GM18511 (cell line): Measurements from ENCODE around the gene IDH2.
A peak's percentile ranks its signal among the peaks of the same experiment; 100 is the strongest.

Source experiments
- ATAC-seq: cut with Tn5 transposase; IDR thresholded peaks from one replicate; pipeline ENCODE4 v1.9.1; 2021; ENCODE audit warnings: mild to moderate bottlenecking, moderate library complexity; ENCODE audit not compliant: unreplicated experiment

Gene IDH2

DNA sequence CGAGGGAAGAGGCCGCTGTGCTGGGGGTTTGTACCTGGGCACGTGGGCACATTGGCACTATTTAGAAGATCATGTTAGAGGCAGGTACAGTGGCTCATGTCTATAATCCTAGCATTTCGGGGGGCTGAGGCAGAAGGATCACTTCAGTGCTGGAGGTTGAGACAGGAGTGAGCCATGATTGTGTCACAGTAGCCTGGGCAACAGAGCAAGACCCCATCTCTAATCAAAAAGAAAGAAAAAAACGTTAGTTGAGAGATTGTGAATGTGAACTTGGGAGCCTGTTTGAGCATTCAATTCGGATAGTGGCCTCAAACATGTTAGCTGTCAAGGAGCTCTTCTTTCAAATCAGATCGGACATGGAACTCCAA lies 36.6 kb downstream of the IDH2 start:
- ATAC-seq = no peak

DNA sequence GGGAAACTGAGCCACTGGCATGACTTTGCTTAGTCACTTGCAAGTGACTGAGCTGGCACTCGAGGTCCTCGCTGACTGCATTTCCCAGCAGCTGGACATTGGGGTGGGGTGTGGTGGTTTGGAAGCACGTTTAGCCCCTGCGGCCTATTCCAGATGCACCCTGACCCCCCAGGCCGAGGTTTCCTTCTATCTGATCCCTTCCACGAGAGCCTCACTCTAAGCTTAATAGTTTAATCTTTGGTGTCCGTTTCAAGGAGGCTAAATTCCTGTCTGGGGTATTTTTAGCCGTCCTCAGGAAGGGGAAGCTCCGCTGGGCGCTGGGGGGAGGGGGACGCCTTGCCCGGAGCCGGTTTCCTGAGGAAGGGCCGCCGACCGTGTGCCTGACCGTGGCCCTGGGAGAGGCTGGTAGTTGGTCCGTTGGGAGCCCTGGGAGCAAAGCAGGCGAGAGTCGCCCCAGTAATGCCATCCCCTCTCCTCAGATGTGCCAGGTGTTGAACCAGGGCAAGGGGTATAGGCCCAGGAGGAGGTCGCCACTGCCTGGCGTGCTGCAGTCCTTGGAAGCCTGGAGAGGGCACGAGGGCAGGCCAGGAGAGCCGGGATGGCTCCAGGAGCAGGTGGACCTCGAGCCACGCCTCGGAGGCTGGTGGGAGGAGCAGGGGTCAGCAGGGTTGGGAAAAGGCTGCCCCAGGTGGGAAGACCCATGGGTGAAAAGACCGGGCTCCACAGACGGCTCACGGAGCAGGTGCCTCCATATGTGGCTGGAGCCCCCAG lies 37.2 kb downstream of the IDH2 start:
- ATAC-seq = no peak

DNA sequence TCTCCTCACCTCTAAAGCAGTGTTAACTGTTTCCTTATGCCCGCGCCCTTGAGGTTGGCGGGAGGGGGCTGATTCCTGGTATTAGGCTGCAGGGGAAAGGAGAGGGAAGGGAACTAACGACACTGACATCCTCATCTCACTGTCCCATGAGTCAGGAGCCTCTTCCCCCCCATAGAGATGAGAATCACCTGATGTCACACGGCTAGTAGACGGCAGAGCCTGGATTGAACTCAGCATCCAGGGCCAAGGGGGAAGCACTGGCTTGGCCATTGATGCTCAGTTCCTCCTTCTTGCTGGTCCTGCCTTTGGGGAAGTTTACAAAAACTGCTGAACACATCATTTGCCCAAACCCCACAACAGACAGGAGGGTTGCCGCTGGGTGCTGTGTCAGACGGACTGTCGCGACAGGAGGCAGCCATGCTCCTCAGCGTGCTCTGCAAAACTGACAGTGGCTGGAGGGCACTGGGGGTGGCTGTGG lies 38.5 kb downstream of the IDH2 start:
- ATAC-seq = no peak

DNA sequence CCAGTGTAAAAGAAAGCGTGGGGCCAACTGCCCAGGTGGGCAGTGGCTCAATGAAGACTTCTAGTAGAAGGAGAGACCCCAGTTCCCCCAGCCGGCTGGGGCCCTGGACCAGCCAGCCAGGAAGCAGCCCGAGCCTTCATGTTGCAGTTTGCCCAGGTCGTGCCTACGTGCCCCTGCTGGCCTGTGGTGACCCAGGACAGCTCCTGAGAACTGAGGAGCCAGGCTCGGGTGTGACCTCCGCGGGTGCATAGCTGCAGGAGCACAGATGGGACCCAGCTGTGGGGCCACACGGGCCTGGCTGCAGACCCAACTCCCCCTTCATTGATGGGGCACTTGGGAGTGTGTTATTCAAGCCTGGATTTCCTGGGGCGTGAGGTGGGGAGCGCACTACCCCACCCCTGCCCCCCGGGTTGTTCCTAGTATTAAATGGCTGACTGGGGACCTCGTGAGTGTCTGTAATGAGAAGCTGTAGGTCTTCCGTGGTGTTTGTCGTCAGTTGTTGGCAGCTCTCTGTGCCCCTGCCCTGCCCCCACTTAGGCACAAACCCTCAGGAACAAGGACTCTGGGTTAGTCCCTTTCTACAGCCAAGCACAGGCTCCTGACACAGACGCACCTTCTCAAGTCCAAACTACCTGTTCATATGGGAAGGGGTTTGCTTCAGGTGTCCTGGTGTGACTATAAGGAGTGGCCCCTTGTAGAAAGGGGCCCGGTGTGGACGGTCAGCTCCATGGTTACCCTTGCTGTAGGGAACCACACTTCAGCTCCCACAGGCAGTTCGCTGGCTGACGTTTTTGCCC lies 39.1 kb downstream of the IDH2 start:
- no peak for ATAC-seq

DNA sequence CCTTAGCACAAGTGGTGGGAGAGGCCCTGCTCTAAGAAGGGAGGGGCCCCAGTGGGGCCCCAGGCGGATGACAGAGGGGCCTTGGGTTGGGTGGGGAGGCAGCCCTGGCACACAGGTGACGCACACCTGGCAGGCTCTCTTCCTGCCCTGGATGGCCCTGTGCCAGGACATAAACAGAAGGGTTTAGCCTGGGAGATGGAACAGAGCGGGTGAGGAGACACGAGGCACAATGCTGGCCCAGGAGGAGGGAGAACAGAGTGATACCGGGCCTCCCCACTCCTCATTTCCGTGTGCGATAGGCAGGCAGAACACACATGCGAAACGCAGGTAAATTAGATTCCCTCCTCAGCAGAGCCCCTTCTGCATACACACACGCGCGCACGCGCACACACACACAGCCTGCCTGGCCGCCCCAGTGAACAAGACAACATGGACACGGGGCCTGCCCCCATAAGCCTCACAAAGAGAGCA lies 39.8 kb downstream of the IDH2 start:
- ATAC-seq = no peak

DNA sequence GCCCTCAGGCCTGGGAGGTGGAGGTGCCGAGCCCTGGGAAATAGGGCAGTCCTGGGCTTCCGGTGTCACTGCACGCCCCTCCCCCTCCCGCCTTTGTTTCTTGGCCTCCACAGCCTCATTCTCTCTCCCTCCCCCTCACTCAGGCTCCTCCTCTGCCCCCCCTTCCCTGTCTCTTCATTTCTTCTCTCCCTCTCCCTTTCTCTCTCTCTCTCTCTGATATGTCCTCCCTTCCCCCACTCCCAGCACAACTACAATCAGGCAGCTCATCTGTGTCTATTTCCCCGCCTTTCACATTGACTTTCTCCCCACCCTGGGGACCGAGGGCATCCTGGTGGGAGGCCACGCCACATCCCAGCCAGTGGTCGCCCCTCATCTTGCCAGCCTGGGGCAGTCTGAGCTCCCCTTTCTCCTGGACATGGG lies 40.2 kb downstream of the IDH2 start:
- no peak for ATAC-seq

DNA sequence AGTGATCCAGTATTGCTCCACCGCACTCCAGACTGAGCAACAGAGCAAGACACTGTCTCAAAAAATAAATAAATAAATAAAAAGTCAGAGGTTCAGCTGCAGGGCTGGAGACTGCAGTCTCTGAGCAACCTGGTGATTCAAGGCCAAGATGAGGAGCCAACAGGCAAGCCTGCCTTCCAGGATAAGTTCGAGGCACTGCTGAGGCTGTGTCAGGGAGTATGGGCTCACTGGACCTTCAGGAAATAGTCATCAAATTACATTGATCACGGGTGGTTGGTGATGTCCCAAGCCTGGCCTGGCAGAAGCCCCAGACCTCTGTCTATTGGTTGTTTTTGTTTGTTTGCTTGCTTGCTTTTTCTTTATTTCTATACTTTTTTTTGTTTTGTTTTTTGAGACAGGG lies 41.5 kb downstream of the IDH2 start:
- ATAC-seq = no peak

DNA sequence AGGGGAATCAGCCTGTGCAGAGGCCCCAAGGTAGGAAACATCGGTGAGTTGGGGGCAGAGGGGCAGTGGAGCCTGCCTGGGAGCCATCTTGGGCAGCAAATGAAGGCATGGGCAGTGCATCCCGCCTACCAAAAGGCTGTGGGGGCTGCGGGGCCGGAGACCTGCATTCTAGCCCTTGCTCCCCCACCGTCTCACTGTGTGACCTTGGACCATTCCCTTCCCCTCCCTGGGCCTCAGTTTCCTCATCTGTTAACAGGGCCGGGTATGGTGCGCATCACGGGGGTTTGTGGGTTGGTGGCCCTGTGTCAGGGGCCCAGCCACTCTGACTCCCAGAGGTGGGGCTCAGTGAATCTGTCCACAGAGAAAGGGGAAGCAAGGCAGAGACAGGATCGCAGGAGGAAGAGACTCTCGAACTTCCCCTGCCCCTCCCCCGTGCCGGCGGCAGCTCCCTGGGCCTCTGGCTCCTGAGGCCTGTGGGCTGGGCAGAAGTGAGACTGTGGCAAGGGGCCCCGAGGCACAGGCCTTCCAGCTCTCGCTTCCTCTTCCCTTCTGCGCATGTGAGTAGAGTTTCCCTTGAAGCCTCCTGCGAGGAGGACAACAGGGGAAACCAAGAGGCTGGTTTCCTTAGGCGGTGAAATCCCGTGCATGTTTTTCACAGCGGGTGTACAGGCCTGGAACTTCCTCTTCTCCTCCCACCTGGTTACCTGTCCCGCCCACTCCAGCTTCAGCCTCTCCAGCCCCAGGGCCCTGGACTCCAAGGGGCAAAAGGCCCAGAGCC lies 42.9 kb downstream of the IDH2 start:
- ATAC-seq = peak; percentile 89

DNA sequence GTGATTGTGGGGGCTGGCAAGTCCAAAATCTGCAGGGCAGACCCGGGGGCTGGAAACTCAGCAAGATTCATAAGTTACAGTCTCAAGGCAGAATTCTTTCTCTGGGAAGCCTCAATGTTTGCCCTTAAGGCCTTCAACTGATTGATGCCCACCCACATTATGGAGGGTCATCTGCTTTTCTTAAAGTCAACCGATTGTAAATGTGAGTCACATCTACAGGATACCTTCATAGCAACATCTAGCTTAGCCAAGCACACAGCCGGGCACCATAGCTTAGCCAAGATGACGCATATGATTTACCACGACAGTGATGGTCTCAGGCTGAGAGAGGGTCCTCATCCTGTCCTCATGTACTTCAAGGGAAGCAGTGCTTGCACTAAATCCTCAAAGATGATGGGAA lies 43.5 kb downstream of the IDH2 start:
- no peak for ATAC-seq

DNA sequence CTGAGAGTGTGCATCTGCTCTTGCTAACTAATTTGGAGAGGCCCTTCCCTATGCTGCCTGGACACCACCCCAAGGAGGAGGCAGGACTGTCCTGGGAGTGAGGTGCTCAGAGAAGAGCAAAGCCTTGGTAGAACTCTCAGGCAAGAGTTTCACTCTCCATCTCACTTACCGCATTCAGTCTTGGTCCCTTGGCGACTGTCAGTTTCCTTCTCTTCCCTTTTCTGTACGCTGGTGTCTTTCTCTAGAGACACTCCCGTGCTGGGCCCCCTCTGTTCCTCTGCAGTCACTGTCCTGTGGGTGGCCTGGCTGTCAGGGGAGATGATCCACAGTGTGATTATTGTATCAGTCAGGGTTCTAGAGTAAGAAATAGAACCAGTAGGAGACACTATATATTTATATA lies 44.0 kb downstream of the IDH2 start:
- ATAC-seq = peak; percentile 38

DNA sequence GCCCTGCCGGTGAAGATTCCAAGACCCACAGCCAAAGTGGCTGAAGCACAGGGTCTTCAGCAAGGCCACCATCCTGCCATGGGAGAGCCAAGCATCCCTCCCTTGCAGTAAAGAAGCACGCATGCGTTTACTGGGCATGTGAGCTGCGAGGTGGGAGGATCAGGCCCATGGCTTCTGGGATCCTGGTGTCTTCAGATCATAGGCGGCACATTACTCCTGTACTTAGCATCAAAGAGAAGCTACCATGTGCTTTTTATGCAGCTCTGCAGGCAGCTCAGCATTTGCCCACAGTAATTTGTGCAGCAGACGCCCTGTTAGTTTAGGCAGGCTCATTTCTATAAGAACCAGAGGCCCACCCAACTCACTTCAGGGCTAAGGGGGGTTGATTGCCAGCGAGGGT lies 45.7 kb downstream of the IDH2 start:
- no peak for ATAC-seq

DNA sequence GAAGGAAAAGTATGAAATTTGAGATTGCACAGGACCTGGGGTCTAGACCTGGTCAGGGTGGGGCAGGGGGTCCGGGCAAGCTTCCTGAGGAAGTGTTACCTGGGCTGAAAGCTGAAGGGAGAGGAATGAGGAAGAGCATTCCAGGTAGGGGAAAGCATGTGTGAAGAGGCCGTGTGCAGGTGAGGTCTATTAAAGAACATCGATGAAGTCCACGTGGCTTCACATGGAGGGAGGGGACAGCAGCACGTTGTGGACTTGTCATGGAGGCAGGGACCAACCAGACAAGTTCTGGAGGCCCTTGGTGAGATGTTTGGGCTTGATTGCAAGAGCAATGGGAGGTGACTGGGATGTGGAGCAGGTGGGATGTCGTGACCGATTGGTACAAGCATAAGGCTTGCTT lies 47.1 kb downstream of the IDH2 start:
- no peak for ATAC-seq

DNA sequence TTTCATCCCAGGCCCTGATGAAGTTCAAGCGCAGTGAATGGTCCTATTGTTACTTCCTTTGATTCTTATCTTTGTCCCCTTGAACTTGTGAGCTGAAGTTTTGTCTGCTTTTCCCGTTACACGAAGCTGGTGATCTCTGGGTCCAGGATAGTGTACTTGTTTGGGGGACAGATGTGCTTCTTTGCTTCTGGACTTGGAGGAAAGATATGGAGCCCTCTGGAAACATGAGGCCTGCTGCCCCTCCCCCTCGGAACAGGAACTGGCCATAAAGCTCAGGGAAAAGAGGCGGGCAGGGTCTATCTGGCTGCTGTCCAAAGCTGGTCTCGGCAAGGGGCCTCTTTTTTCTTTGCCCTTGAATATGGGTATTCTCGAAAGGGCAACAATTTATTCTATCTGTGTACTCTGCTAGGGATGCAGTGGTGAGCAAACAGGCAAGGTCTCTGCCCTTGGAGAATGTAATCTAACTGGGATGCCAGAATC lies 47.6 kb downstream of the IDH2 start:
- ATAC-seq = no peak

DNA sequence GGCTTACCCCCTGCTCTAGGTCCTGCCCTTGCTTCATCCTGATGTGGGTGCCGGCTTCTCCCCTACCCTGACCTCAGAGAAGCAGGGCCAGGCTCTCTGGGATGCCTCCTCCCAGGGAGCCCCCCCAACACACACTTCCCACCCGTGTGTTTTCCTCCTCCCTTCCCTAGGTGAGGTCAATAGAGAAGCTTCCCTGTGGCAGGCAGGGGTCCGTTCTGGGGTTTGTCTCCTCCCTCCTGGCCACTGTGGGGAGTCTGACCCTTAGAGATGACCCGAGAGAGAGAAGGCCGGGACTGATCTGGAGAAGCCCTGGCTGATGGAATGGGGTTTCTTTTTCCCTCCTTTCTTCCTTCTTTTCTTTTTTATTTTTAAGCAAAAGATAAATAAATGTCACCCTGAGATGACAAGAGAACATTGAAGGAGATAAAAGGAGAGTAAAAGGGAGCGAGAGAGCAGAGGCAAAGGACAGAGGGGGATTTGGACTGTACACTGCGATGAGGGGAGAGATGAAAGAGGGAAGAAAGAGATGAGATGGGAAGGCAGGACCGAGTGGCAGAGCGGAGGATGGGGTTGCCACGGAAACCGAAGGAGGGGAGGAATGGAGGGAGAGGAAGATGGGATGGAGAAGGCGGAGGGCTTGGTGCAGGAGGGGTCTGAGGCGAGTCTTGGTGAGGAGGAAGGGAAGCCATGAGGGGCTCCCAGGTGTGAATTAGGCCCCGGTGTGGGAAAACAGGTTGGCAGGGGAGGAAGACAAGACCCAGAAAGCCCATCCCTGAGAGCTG lies 48.4 kb downstream of the IDH2 start:
- ATAC-seq = no peak

DNA sequence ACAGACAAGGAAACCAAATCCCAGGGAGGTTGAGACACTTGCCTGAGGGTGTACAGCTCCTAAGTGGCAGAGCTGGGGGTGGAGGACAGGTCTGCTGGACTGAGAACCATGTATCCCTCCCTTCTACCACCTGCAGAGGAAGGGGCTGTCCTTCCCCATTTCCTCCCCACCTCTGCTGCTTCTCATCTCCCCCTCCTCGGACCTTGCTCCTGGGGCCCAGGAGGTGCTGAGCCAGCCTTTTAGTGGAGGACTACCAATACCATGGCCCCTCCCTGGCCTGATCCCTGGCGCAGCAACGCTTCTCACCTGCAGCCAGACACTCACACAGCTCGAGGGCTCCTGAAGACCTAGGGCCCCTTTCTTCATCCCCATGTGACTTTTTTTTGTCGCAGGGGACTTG lies 50.4 kb downstream of the IDH2 start:
- no peak for ATAC-seq

DNA sequence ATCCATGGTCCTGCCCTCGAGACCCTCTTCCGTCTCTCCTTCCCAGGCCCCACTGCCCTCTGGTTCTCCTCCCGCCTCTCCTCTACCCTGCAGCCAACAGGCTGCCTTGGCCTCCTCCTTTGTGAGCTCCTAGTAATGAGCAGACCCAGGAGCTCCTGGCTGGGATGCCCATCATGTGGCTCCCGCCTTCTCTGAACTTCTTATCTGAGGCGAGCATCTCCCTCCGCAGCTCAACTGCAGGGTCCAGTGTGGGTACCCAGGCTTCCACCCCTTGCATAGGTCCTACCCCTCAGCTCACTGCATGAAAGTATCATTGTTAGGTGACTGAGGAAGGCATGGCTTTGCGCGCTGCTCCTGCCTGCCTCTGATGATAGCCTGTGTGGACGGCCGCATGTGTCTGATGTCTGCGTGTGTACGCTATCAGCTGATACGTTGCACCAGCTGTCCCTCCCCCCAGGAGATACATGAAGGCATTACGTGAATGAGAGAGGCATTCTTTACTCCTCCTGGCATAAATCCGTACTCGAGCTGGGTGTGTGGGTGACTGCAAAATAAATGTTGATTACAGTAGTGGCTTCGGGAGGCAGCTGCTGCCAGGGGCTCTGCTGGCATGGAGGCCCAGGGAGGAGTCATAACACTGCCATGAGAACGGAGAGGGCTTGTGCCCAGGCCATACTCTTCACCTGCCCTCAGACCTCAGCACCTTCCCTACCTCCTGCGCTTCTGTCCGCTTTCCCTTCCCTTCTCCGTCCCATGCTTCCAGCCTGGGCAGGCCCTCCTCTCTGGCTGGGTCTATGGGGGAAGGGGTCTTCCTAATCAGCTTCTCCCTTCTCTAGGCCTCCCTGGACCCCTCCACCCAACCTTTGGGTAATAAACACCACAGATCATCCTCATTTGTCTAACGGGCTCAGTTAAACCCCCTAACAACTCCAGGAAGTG lies 52.3 kb downstream of the IDH2 start:
- no peak for ATAC-seq

DNA sequence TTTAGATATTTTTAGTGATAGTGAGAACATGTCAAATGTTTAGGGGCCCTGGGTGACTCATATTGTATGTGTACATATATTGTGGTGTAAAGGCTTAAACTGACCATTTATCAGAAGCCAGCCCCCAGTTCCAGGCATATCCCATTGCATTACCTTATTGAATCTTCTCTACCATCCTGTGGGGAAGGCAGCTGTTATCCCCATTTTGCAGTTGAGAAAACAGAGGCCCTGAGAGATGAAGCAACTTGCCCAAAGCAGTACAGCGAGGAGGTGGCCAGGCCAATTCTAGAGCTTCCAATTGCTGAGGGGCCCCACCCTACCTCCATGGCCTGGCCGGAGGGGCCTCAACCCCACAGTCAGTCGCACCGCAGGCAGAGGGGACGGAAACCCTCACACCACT lies 53.2 kb downstream of the IDH2 start:
- ATAC-seq = no peak

DNA sequence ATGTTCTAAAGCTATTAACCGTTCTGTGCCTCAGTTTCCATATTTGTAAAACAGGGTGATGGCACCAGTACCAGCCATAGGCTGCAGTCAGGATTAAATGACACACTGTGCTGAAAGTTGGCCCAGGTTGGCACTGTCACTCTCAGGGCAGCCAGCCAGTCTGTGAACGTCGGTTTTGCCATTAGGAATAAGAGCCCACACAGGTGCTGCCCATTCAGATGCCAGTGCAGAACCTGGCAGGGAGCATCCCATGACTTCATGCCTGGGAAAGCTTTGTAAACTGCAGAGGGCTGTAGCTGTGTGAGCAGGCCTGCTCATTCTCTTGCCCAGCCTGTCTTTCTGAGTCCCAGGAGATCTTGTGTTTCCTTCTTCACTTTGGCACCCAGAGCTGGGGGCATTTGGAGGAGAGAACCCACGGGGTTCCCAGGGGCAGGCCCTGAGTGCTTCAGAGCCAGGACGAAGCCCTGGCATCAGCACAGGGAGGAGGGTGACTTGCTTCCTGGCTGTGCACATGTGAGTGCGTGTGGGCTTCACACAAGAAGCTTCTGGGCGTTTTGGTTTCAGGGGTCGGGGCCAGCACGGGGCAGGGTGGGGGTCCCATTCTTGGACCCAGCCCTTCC lies 54.2 kb downstream of the IDH2 start:
- no peak for ATAC-seq

DNA sequence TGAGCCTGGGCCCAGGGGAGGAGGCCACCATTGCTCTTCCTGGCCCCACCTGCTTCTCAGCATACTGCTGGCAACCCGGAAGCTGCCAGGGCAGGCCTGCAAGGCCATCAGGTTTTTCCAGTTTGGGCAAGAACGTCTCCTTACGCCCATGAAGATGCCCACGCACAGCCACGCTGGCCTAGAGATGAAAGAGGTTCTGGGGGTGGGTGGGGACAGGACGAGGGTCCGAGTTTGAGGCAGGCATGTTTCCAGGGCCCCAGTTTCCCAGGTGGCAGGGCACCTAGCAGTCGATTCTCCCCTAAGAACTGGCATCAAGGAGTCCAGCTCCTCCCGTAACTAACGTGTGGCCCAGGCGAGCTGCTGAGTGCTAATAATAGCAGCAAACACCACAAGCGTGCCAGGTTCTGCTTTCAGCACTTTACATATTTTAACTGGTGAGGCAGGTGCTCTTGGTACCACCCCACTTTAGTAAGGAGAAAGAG lies 55.3 kb downstream of the IDH2 start:
- peak; percentile 63 for ATAC-seq
